HL-60 (cell line): ENCODE data around the gene FRMPD4.

Experiments used
- GABPA ChIP-seq: IDR thresholded peaks from 2 replicates; pipeline ENCODE4 v1.6.1; 2012; ENCODE audit warnings: low read depth
- POLR2AphosphoS5 ChIP-seq: IDR thresholded peaks from 2 replicates; pipeline ENCODE4 v1.6.1; 2012; ENCODE audit warnings: low read depth
- SPI1 ChIP-seq: IDR thresholded peaks from 2 replicates; pipeline ENCODE4 v1.6.1; 2012; ENCODE audit warnings: low read depth, mild to moderate bottlenecking, borderline replicate concordance
- TF ChIP-seq, protein P1 (sequence below): IDR thresholded peaks from one replicate; pipeline ENCODE4 v1.5.1; 2011; ENCODE audit warnings: low read length, control low read depth, inconsistent platforms; ENCODE audit not compliant: insufficient read depth
- TF ChIP-seq, protein P2 (sequence below): IDR thresholded peaks from 2 replicates; pipeline ENCODE4 v1.6.1; 2012; ENCODE audit warnings: low read depth; ENCODE audit not compliant: insufficient replicate concordance

DNA sequence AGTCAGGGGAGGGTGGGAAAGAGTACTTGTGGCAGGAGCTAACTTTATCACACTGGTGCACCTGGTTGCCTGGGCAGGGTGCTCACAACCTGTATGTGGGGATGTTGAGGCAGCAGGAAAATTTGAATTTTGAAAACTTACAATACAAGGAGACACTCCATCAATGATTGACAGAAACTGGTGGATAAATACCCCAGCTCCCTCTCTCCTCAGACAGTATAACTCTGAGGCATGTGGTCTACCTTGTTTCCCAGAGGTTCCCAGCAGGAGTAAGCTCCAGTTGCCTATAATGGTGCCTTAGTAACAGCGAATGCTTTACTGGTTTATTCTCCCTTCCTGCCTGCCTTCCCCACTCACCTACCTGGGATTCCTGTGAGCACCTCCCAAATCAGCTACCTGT lies 541.2 kb downstream of the FRMPD4 start:
- TF ChIP-seq, protein P1, sequence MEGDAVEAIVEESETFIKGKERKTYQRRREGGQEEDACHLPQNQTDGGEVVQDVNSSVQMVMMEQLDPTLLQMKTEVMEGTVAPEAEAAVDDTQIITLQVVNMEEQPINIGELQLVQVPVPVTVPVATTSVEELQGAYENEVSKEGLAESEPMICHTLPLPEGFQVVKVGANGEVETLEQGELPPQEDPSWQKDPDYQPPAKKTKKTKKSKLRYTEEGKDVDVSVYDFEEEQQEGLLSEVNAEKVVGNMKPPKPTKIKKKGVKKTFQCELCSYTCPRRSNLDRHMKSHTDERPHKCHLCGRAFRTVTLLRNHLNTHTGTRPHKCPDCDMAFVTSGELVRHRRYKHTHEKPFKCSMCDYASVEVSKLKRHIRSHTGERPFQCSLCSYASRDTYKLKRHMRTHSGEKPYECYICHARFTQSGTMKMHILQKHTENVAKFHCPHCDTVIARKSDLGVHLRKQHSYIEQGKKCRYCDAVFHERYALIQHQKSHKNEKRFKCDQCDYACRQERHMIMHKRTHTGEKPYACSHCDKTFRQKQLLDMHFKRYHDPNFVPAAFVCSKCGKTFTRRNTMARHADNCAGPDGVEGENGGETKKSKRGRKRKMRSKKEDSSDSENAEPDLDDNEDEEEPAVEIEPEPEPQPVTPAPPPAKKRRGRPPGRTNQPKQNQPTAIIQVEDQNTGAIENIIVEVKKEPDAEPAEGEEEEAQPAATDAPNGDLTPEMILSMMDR: no peak
- TF ChIP-seq, protein P2, sequence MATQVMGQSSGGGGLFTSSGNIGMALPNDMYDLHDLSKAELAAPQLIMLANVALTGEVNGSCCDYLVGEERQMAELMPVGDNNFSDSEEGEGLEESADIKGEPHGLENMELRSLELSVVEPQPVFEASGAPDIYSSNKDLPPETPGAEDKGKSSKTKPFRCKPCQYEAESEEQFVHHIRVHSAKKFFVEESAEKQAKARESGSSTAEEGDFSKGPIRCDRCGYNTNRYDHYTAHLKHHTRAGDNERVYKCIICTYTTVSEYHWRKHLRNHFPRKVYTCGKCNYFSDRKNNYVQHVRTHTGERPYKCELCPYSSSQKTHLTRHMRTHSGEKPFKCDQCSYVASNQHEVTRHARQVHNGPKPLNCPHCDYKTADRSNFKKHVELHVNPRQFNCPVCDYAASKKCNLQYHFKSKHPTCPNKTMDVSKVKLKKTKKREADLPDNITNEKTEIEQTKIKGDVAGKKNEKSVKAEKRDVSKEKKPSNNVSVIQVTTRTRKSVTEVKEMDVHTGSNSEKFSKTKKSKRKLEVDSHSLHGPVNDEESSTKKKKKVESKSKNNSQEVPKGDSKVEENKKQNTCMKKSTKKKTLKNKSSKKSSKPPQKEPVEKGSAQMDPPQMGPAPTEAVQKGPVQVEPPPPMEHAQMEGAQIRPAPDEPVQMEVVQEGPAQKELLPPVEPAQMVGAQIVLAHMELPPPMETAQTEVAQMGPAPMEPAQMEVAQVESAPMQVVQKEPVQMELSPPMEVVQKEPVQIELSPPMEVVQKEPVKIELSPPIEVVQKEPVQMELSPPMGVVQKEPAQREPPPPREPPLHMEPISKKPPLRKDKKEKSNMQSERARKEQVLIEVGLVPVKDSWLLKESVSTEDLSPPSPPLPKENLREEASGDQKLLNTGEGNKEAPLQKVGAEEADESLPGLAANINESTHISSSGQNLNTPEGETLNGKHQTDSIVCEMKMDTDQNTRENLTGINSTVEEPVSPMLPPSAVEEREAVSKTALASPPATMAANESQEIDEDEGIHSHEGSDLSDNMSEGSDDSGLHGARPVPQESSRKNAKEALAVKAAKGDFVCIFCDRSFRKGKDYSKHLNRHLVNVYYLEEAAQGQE: no peak
- TF ChIP-seq POLR2AphosphoS5 (no peak), GABPA (no peak), SPI1 (no peak)
